HepG2 (cell line): Measurements from ENCODE around the gene MAP3K4. TPM values are rescaled to one million over a fixed set of nuclear protein-coding genes. Genes with fewer than 3 reads are reported as not detected.

Source experiments
- ATAC-seq: fragments of 200-7000 bp; cut with Tn5 transposase; 3 replicates; pipeline ENCODE4 v1.9.1; 2020; ENCODE audit warnings: mild to moderate bottlenecking, moderate library complexity
- BruUV-seq: library from RNA; stranded (reverse); fragments of 400-500 nt; replicated peaks from 2 replicates; lab custom pipeline; 2021; lab: Mats Ljungman, UMichigan
- CTCF ChIA-PET: fragments of 300-600 bp; formaldehyde crosslinking; extraction: SDS; loops from one replicate; lab custom pipeline; 2021; ENCODE audit warnings: low total read pairs, inconsistent platforms, low intra/inter-chr PET ratio; lab: Yijun Ruan, JAX
- POLR2A ChIA-PET: fragments of 350-600 bp; sonication (Branson Sonifier 250); formaldehyde crosslinking; loops from one replicate; lab custom pipeline; 2020; ENCODE audit warnings: antibody characterized with exemption, inconsistent platforms; lab: Yijun Ruan, JAX
- DNase-seq: peaks from one replicate; pipeline ENCODE4 v3.0.0-alpha.2; 2015; ENCODE audit warnings: low spot score
- FAIRE-seq: peaks from 3 replicates; lab custom pipeline; 2011; peaks lifted over from hg19 to GRCh38; lab: Jason Lieb, UNC
- H2AFZ ChIP-seq: one replicate; pipeline ENCODE4 v1.6.1; 2011; ENCODE audit warnings: low read length, inconsistent platforms
- H3K27ac ChIP-seq: fragments of 300-600 bp; 3 replicates; pipeline ENCODE4 v1.8.0; 2011; ENCODE audit warnings: mixed run types, mild to moderate bottlenecking, mixed read lengths, low read length, inconsistent platforms; ENCODE audit not compliant: insufficient read depth; ENCODE audit errors: extremely low read length
- H3K27me3 ChIP-seq, 2 experiments: fragments of 200-600 bp in 1 of 2; 2 replicates in 1 of 2; 3 replicates in 1 of 2; pipeline versions ENCODE4 v1.6.0 to v1.8.0; 2011; ENCODE audit warnings: low read length in 2 of 2, mild to moderate bottlenecking in 2 of 2, moderate library complexity in 2 of 2, inconsistent platforms in 1 of 2; ENCODE audit not compliant: insufficient read depth in 2 of 2, control insufficient read depth in 1 of 2
- H3K36me3 ChIP-seq, 2 experiments: fragments of 200-600 bp in 1 of 2; replicated peaks in 1 of 2; 2 replicates in 1 of 2; 3 replicates in 1 of 2; pipeline versions ENCODE4 v1.5.1 to v1.8.0; 2011; ENCODE audit warnings: low read length in 2 of 2, inconsistent platforms in 1 of 2; ENCODE audit not compliant: insufficient read depth in 2 of 2, control insufficient read depth in 1 of 2
- H3K4me1 ChIP-seq: 2 replicates; pipeline ENCODE4 v1.5.1; 2012; ENCODE audit warnings: low read length, inconsistent platforms; ENCODE audit not compliant: insufficient read depth
- H3K4me2 ChIP-seq: 2 replicates; pipeline ENCODE4 v1.6.0; 2011; ENCODE audit warnings: low read depth, low read length, inconsistent platforms
- H3K4me3 ChIP-seq, 3 experiments: fragments of 200-600 bp in 1 of 3; sonication (generic), shearing (Covaris generic) in 1 of 3; replicated peaks in 1 of 3; 2 replicates each; pipeline ENCODE4 v1.5.1; 2011 to 2016; ENCODE audit warnings: low read length in 3 of 3, inconsistent platforms in 2 of 3, low read depth in 2 of 3, mild to moderate bottlenecking in 2 of 3, control low read depth in 1 of 3, mixed read lengths in 1 of 3; ENCODE audit not compliant: insufficient read depth in 1 of 3
- H3K79me2 ChIP-seq: one replicate; pipeline ENCODE4 v1.6.1; 2011; ENCODE audit warnings: low read length, inconsistent platforms; ENCODE audit not compliant: insufficient read depth
- H3K9ac ChIP-seq: 2 replicates; pipeline ENCODE4 v1.6.0; 2011; ENCODE audit warnings: mild to moderate bottlenecking, low read depth, low read length, inconsistent platforms; ENCODE audit not compliant: insufficient read depth
- H3K9me3 ChIP-seq: 2 replicates; pipeline ENCODE4 v1.5.1; 2012; ENCODE audit warnings: mild to moderate bottlenecking, low read length
- H4K20me1 ChIP-seq: 2 replicates; pipeline ENCODE4 v1.6.0; 2011; ENCODE audit warnings: inconsistent platforms, mild to moderate bottlenecking, low read length, moderate library complexity; ENCODE audit not compliant: insufficient read depth
- ADNP ChIP-seq: sonication (generic); formaldehyde crosslinking; IDR thresholded peaks from 2 replicates; pipeline ENCODE4 v1.4.0; 2020; ENCODE audit warnings: missing genetic modification reagents
- BORCS8-MEF2B ChIP-seq: sonication (generic); formaldehyde crosslinking; IDR thresholded peaks from 2 replicates; pipeline ENCODE4 v1.8.0; 2022; ENCODE audit warnings: mild to moderate bottlenecking, missing genetic modification reagents
- HMGA1 ChIP-seq: sonication (generic); formaldehyde crosslinking; conservative IDR thresholded peaks from 2 replicates; pipeline ENCODE4 v1.4.0; 2020; ENCODE audit warnings: missing genetic modification reagents
- KDM1A ChIP-seq: IDR thresholded peaks from 2 replicates; pipeline ENCODE4 v1.6.1; 2016; ENCODE audit warnings: missing compliant biosample characterization
- MAFF ChIP-seq: IDR thresholded peaks from 2 replicates; pipeline ENCODE4 v1.6.1; 2011; ENCODE audit warnings: low read depth, low read length, improper control_type of control experiment
- NFYB ChIP-seq: sonication (generic); formaldehyde crosslinking; IDR thresholded peaks from 2 replicates; pipeline ENCODE4 v1.4.0; 2020; ENCODE audit warnings: missing genetic modification reagents
- RXRA ChIP-seq: sonication (generic); formaldehyde crosslinking; IDR thresholded peaks from 2 replicates; pipeline ENCODE4 v1.5.1; 2020; ENCODE audit warnings: missing genetic modification reagents
- SKI ChIP-seq: fragments of 450-650 bp; IDR thresholded peaks from one replicate; pipeline ENCODE4 v1.6.1; 2018; ENCODE audit warnings: mild to moderate bottlenecking; ENCODE audit not compliant: partially characterized antibody
- TCF12 ChIP-seq, 2 experiments: fragments of 450-650 bp in 1 of 2; sonication (generic) in 1 of 2; formaldehyde crosslinking in 1 of 2; IDR thresholded peaks; 2 replicates each; pipeline versions ENCODE4 v1.6.1 to v1.8.0; 2017 to 2022; ENCODE audit warnings: antibody characterized with exemption in 1 of 2, mild to moderate bottlenecking in 1 of 2, missing genetic modification reagents in 1 of 2, moderate library complexity in 1 of 2
- TGIF2 ChIP-seq: IDR thresholded peaks from 2 replicates; pipeline ENCODE4 v1.6.1; 2016; ENCODE audit warnings: control low read depth, missing compliant biosample characterization
- ZBTB38 ChIP-seq: sonication (generic); formaldehyde crosslinking; IDR thresholded peaks from 2 replicates; pipeline ENCODE4 v1.5.1; 2020; ENCODE audit warnings: mild to moderate bottlenecking, missing genetic modification reagents
- ZC3H4 ChIP-seq: sonication (generic); formaldehyde crosslinking; IDR thresholded peaks from 2 replicates; pipeline ENCODE4 v1.4.0; 2020; ENCODE audit warnings: missing genetic modification reagents, borderline replicate concordance
- ZNF333 ChIP-seq: sonication (generic); formaldehyde crosslinking; IDR thresholded peaks from 2 replicates; pipeline ENCODE4 v1.4.0; 2020; ENCODE audit warnings: mild to moderate bottlenecking, missing genetic modification reagents, borderline replicate concordance
- ZNF674 ChIP-seq: sonication (generic); formaldehyde crosslinking; IDR thresholded peaks from 2 replicates; pipeline ENCODE4 v1.5.0; 2020; ENCODE audit warnings: low read depth, mild to moderate bottlenecking, missing genetic modification reagents
- WGBS: methylation state at CpG from one replicate; pipeline ENCODE4 v1.1.6; 2017; ENCODE audit warnings: low lambda C conversion rate; 5-methylcytosine and 5-hydroxymethylcytosine counted together
- in situ Hi-C: cut with HindIII; loops from 2 replicates; pipeline ENCODE4 v1.10.0; 2017; ENCODE audit warnings: low pct_unique_long_range_greater_than_20kb; ENCODE audit not compliant: extremely low pct_ligation_motif_present
- intact Hi-C: fragments of 100-400 bp; cut with micrococcal nuclease; formaldehyde crosslinking; loops from one replicate; pipeline ENCODE4 v1.10.0; 2022; ENCODE audit not compliant: unreplicated experiment
- polyA plus RNA-seq, 8 experiments: library from polyadenylated mRNA; depleted of rRNA in 3 of 8; stranded (reverse) in 7 of 8; unstranded in 1 of 8; fragments of >200 nt; fragmentation: Illumina TruSeq in 4 of 8; extraction: Trizol in 4 of 8; gene quantifications; 2 replicates each; pipeline versions ENCODE4 v1.2.1 to v1.2.3, GENCODE V29; 2011 to 2016; ENCODE audit warnings: low read depth in 4 of 8, missing spikeins in 1 of 8, mixed read lengths in 1 of 8; ENCODE audit not compliant: insufficient read depth in 1 of 8
- total RNA-seq, 5 experiments: library from RNA; depleted of rRNA; stranded (reverse); fragments of >200 nt; fragmentation: Illumina TruSeq; extraction: Trizol; gene quantifications; 2 replicates each; pipeline ENCODE4 v1.2.3, GENCODE V29; 2016; ENCODE audit warnings: low read depth in 1 of 5
- TF ChIP-seq, protein P1 (sequence below): sonication (generic); formaldehyde crosslinking; IDR thresholded peaks from 2 replicates; pipeline ENCODE4 v1.4.0; 2020; ENCODE audit warnings: missing genetic modification reagents
- TF ChIP-seq, protein P2 (sequence below): sonication (generic); formaldehyde crosslinking; IDR thresholded peaks from 2 replicates; pipeline ENCODE4 v1.5.1; 2020; ENCODE audit warnings: mild to moderate bottlenecking, missing genetic modification reagents, borderline replicate concordance
- TF ChIP-seq, protein P3 (sequence below): IDR thresholded peaks from 2 replicates; pipeline ENCODE4 v1.6.1; 2016

MAP3K4 gene
- total and polyA plus RNA-seq, 2 of the 13 experiments (the other 11 are each of a cell fraction or from before 2014, with no cell fraction given) = 12.9 to 33.6 TPM

DNA sequence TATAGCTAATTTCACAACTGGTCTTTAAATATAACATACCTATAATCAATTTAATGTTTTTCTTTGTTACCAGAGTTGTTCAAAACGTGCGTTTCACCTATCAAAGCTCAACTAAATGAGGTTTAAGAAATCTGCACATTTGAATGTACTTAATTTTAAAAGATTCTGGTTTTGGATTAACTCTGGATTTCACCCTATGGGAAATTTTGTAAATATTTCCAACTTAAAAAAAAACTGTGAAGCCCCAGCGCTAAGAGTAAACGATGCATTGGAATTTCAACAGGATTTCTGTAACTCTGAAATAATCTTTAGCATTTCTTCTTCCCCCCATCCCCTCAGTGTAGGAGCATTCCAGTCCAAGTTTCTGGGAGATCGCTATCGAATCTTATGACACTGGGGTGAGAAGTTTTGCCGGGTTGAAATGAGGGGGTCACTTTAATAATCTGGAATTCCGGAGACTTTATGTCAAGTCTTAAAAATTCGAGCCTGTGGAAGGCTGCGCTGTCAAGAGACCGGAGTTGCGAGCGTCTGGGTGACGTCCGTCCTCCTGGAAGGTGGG, 643 bp upstream of the MAP3K4 start (continued):
- TF ChIP-seq, protein P1, sequence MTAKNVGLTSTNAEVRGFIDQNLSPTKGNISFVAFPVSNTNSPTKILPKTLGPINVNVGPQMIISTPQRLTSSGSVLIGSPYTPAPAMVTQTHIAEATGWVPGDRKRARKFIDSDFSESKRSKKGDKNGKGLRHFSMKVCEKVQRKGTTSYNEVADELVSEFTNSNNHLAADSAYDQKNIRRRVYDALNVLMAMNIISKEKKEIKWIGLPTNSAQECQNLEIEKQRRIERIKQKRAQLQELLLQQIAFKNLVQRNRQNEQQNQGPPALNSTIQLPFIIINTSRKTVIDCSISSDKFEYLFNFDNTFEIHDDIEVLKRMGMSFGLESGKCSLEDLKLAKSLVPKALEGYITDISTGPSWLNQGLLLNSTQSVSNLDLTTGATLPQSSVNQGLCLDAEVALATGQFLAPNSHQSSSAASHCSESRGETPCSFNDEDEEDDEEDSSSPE (CRISPR knock-in tag) = no peak
- no peak; the same call in 1 of the 2 replicates for TF ChIP-seq ZNF333
- TF ChIP-seq KDM1A (CRISPR knock-in tag) = no peak
- no peak for TF ChIP-seq ZNF674 (CRISPR knock-in tag)
- TF ChIP-seq ZBTB38 = no peak
- no peak for TF ChIP-seq TGIF2
- no peak for TF ChIP-seq RXRA (CRISPR knock-in tag)
- no peak for TF ChIP-seq ADNP (CRISPR knock-in tag)
- no peak for TF ChIP-seq HMGA1 (CRISPR knock-in tag)
- no peak for TF ChIP-seq MAFF
- TF ChIP-seq, all 625 proteins: peak for 8

DNA sequence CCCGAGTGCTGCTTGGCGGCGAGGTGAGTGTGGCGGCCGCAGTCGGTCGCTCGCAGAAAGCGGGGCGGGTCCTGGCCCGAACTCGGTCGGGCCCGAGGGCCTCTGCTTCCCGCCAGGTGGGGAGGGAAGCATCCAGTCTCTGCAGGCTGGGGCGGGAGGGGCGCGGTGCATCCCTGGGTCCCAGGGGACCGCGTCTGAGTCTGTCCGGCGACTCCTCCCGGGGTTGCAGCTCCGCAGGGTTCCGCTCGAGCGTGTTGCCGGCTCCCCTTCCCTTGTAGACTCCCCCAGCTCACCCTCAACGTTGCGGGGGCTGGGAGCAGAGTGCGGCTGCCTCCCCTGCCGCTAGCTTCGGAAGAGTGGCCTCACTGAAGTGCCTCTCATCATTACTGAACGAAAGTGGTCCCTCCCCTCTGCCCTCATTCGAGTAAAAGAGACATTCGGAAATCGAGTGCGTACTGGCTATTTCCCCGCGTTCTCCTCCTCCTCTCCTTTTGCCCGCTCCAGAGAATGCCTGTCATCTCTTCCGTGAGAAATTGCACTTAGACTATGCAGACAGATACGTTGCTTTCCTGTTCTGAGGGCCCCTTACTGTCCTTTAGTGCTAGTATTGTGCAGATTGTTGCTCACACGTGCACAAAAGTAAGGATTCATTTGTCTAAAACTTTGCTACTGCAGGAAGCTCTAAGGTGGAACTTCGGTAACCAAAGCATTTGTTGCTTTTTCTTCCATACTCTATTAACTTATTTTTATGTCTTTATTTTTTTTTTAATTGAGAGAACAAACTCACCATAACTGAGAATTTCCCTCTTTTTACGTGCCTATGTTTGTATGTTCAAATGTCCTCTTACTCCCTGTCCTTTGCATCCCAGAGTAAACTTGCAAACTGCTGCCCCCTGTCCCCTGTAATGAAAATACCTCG, 751 bp downstream of the MAP3K4 start:
- CTCF ChIA-PET = interaction anchor here (2.2 kb wide), 1 partner anchor 62 kb away, joined by 7 read pairs; no protein-coding TSS in a partner anchor
- peak overlapping the region; percentile 71 for H2AFZ ChIP-seq
- peak overlapping the region; percentile 98 for H3K4me2 ChIP-seq
- H3K9me3 ChIP-seq = no peaks in the 10 kb centered on the region
- peak overlapping the region; percentile 89 for H3K27ac ChIP-seq
- POLR2A ChIA-PET = interaction anchor here (0.8 to 1.0 kb wide), 3 partner anchors 10 to 62 kb away, joined by 3 read pairs; no protein-coding TSS in a partner anchor
- 2% methylated on average over 19 of the region's 47 CpGs for WGBS
- H3K4me3 ChIP-seq = peak overlapping the region; percentile 94 to 96 (median 96)
- peak; percentile 72 for FAIRE-seq
- intact Hi-C loops = loop anchor here (1.0 kb wide), 3 partner anchors 9 to 383 kb away; no protein-coding TSS in a partner anchor
- peak; percentile 71 for ATAC-seq
- H3K9ac ChIP-seq = peak overlapping the region; percentile 85
- peaks cover 0 to 13% of the 10 kb centered on the region in 2 experiments; a peak in 2 of 5 replicates for H3K27me3 ChIP-seq
- peaks cover 52% of the 10 kb centered on the region for H3K79me2 ChIP-seq
- H4K20me1 ChIP-seq = peaks cover 7% of the 10 kb centered on the region
- peaks cover 25% of the 10 kb centered on the region for H3K4me1 ChIP-seq
- in situ Hi-C loops = no loop called here
- BruUV-seq = no TSS peak
- no peaks in the 10 kb centered on the region for H3K36me3 ChIP-seq
- DNase-seq = peak; percentile 79
- no peak for TF ChIP-seq ZC3H4 (CRISPR knock-in tag)
- TF ChIP-seq, protein P2, sequence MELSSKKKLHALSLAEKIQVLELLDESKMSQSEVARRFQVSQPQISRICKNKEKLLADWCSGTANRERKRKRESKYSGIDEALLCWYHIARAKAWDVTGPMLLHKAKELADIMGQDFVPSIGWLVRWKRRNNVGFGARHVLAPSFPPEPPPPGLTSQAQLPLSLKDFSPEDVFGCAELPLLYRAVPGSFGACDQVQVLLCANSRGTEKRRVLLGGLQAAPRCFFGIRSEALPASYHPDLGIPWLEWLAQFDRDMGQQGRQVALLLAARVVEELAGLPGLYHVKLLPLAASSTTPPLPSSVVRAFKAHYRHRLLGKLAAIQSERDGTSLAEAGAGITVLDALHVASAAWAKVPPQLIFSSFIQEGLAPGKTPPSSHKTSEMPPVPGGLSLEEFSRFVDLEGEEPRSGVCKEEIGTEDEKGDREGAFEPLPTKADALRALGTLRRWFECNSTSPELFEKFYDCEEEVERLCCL (CRISPR knock-in tag) = no peak
- TF ChIP-seq, protein P3, sequence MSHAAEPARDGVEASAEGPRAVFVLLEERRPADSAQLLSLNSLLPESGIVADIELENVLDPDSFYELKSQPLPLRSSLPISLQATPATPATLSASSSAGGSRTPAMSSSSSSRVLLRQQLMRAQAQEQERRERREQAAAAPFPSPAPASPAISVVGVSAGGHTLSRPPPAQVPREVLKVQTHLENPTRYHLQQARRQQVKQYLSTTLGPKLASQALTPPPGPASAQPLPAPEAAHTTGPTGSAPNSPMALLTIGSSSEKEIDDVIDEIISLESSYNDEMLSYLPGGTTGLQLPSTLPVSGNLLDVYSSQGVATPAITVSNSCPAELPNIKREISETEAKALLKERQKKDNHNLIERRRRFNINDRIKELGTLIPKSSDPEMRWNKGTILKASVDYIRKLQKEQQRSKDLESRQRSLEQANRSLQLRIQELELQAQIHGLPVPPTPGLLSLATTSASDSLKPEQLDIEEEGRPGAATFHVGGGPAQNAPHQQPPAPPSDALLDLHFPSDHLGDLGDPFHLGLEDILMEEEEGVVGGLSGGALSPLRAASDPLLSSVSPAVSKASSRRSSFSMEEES = no peak
- no peak for TF ChIP-seq NFYB
- TF ChIP-seq SKI = no peak
- TF ChIP-seq BORCS8-MEF2B (CRISPR knock-in tag) = no peak
- no peak for TF ChIP-seq TCF12 (IDR thresholded peaks at IDR 0.05)
- no peak; the same call in 1 of the 2 replicates for TF ChIP-seq TCF12 (CRISPR knock-in tag; IDR thresholded peaks at IDR 0.05)
